ENCODE results near the gene CDC42BPG. TPM values are rescaled to one million over a fixed set of nuclear protein-coding genes. Genes with fewer than 3 reads are reported as not detected.
"Not testable (repeated sequence)": the region's sequence is repeated elsewhere in the genome, so short reads cannot be mapped to it uniquely, and the experiment has no call there.

CDC42BPG gene
- polyA plus RNA-seq, 2 donors = 17.5 to 30.7 TPM

- H3K36me3 ChIP-seq (ENCODE audit: control insufficient read depth in 2 of 2, insufficient read depth in 2 of 2, low read length in 1 of 2) = peaks cover 0 to 12% of the 10 kb centered on the region in 2 donors
- H3K9me3 ChIP-seq (ENCODE audit: control insufficient read depth in 2 of 2, insufficient read depth in 1 of 2, low read depth in 1 of 2, low read length in 1 of 2) = no peaks in the 10 kb centered on the region
- H3K4me1 ChIP-seq (ENCODE audit: control insufficient read depth in 2 of 2, insufficient read depth in 2 of 2, low read length in 1 of 2) = peaks cover 23 to 50% of the 10 kb centered on the region in 2 donors
- no peak overlapping the region for H3K4me3 ChIP-seq (ENCODE audit: low read depth in 1 of 2, low read length in 2 of 2)
- peak overlapping the region; percentile 57 to 62 for H3K27ac ChIP-seq (ENCODE audit: low read depth in 2 of 2, low read length in 1 of 2)
- H3K27me3 ChIP-seq (ENCODE audit: control insufficient read depth in 1 of 2, insufficient read depth in 2 of 2, low read length in 2 of 2) = no peaks in the 10 kb centered on the region
- 75 to 76% methylated on average over 8 of the region's 8 CpGs for WGBS, 2 donors
These were observed 7.4 kb upstream of the CDC42BPG start for GRCh38 chr11:64851831-64852351.

- WGBS, 2 donors = 49 to 52% methylated on average over 13 of the region's 13 CpGs
- Histone ChIP-seq H3K36me3 (ENCODE audit: control insufficient read depth in 2 of 2, insufficient read depth in 2 of 2, low read length in 1 of 2) (peaks cover 0 to 12% of the 10 kb centered on the region in 2 donors), H3K27me3 (ENCODE audit: control insufficient read depth in 1 of 2, insufficient read depth in 2 of 2, low read length in 2 of 2) (no peaks in the 10 kb centered on the region), H3K27ac (ENCODE audit: low read depth in 2 of 2, low read length in 1 of 2) (peak overlapping the region; percentile 57 to 84), H3K4me3 (ENCODE audit: low read depth in 1 of 2, low read length in 2 of 2) (no peak overlapping the region), H3K9me3 (ENCODE audit: control insufficient read depth in 2 of 2, insufficient read depth in 1 of 2, low read depth in 1 of 2, low read length in 1 of 2) (no peaks in the 10 kb centered on the region), H3K4me1 (ENCODE audit: control insufficient read depth in 2 of 2, insufficient read depth in 2 of 2, low read length in 1 of 2) (peaks cover 18 to 43% of the 10 kb centered on the region in 2 donors)
These were observed 6.6 kb upstream of the CDC42BPG start for GRCh38 chr11:64850979-64851567.

GRCh38 chr11:64849598-64850356 is 5.3 kb upstream of the CDC42BPG start:
- WGBS, 2 donors = 72 to 76% methylated on average over 19 of the region's 19 CpGs
- peaks cover 8 to 34% of the 10 kb centered on the region in 2 donors for H3K4me1 ChIP-seq (ENCODE audit: control insufficient read depth in 2 of 2, insufficient read depth in 2 of 2, low read length in 1 of 2)
- peak overlapping the region in 1 of 2 donors; percentile 8 for H3K27ac ChIP-seq (ENCODE audit: low read depth in 2 of 2, low read length in 1 of 2)
- no peak overlapping the region for H3K4me3 ChIP-seq (ENCODE audit: low read depth in 1 of 2, low read length in 2 of 2)
- no peaks in the 10 kb centered on the region for H3K9me3 ChIP-seq (ENCODE audit: control insufficient read depth in 2 of 2, insufficient read depth in 1 of 2, low read depth in 1 of 2, low read length in 1 of 2)
- H3K36me3 ChIP-seq (ENCODE audit: control insufficient read depth in 2 of 2, insufficient read depth in 2 of 2, low read length in 1 of 2) = peaks cover 0 to 12% of the 10 kb centered on the region in 2 donors
- H3K27me3 ChIP-seq (ENCODE audit: control insufficient read depth in 1 of 2, insufficient read depth in 2 of 2, low read length in 2 of 2) = no peaks in the 10 kb centered on the region

GRCh38 chr11:64848826-64849597 is 4.6 kb upstream of the CDC42BPG start:
- Histone ChIP-seq H3K27ac (ENCODE audit: low read depth in 2 of 2, low read length in 1 of 2) (no peak overlapping the region), H3K9me3 (ENCODE audit: control insufficient read depth in 2 of 2, insufficient read depth in 1 of 2, low read depth in 1 of 2, low read length in 1 of 2) (no peaks in the 10 kb centered on the region), H3K4me3 (ENCODE audit: low read depth in 1 of 2, low read length in 2 of 2) (no peak overlapping the region), H3K36me3 (ENCODE audit: control insufficient read depth in 2 of 2, insufficient read depth in 2 of 2, low read length in 1 of 2) (peaks cover 0 to 5% of the 10 kb centered on the region in 2 donors), H3K4me1 (ENCODE audit: control insufficient read depth in 2 of 2, insufficient read depth in 2 of 2, low read length in 1 of 2) (peaks cover under 1 to 26% of the 10 kb centered on the region in 2 donors), H3K27me3 (ENCODE audit: control insufficient read depth in 1 of 2, insufficient read depth in 2 of 2, low read length in 2 of 2) (no peaks in the 10 kb centered on the region)
- 77% methylated on average over 16 of the region's 16 CpGs for WGBS, 2 donors

GRCh38 chr11:64848214-64848825 is 3.9 kb upstream of the CDC42BPG start:
- Histone ChIP-seq H3K36me3 (ENCODE audit: control insufficient read depth in 2 of 2, insufficient read depth in 2 of 2, low read length in 1 of 2) (peaks cover 0 to 2% of the 10 kb centered on the region in 2 donors), H3K4me1 (ENCODE audit: control insufficient read depth in 2 of 2, insufficient read depth in 2 of 2, low read length in 1 of 2) (peaks cover 0 to 23% of the 10 kb centered on the region in 2 donors)
- WGBS, 2 donors = 68 to 69% methylated on average over 6 of the region's 6 CpGs

DNA sequence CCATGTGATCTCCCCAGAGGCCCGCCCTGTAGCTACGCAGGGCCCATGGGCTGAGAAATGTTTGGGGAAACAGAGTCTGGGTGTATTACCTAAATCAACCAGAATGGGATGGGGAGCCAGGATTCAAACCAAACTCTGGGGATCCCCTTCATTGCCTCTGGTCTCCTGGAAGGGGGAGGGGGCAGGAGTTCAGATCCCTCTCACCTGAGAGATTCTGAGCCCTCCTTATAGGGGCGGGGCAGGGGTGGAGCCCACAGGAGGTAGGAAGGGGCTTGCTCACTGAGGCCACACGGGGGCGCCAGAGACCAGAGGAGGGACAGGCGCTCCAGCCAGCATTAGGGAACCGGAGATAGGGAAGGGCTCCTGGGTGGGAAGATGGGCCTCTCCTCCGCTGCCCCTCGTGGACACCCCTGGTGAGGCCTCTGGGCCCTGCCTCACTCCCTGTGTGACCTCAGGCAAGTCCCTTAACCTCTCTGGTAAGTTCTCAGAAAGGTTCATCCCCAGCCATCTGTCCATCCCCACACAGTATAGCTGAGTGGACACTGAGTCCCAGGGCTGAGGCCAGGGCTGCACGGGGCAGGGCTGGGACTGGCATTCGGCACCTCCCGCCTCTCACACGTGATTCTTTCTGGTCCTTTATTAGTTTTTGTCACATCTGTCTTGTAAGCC is 2.7 kb upstream of the CDC42BPG start:
- H3K27me3 ChIP-seq (ENCODE audit: control insufficient read depth in 1 of 2, insufficient read depth in 2 of 2, low read length in 2 of 2) = no peaks in the 10 kb centered on the region
- H3K27ac ChIP-seq (ENCODE audit: low read depth in 2 of 2, low read length in 1 of 2) = peak overlapping the region in 1 of 2 donors; percentile 53
- H3K36me3 ChIP-seq (ENCODE audit: control insufficient read depth in 2 of 2, insufficient read depth in 2 of 2, low read length in 1 of 2) = no peaks in the 10 kb centered on the region
- WGBS, 2 donors = 20 to 25% methylated on average over 12 to 13 of the region's 13 CpGs
- no peak overlapping the region for H3K4me3 ChIP-seq (ENCODE audit: low read depth in 1 of 2, low read length in 2 of 2)
- peaks cover 0 to 25% of the 10 kb centered on the region in 2 donors for H3K4me1 ChIP-seq (ENCODE audit: control insufficient read depth in 2 of 2, insufficient read depth in 2 of 2, low read length in 1 of 2)
- H3K9me3 ChIP-seq (ENCODE audit: control insufficient read depth in 2 of 2, insufficient read depth in 1 of 2, low read depth in 1 of 2, low read length in 1 of 2) = no peaks in the 10 kb centered on the region

More at GRCh38 chr11:64848214-64848825, 3.9 kb upstream of the CDC42BPG start:
- H3K27me3 ChIP-seq (ENCODE audit: control insufficient read depth in 1 of 2, insufficient read depth in 2 of 2, low read length in 2 of 2) = no peaks in the 10 kb centered on the region
- H3K27ac ChIP-seq (ENCODE audit: low read depth in 2 of 2, low read length in 1 of 2) = peak overlapping the region; percentile 6 to 13
- H3K9me3 ChIP-seq (ENCODE audit: control insufficient read depth in 2 of 2, insufficient read depth in 1 of 2, low read depth in 1 of 2, low read length in 1 of 2) = no peaks in the 10 kb centered on the region
- no peak overlapping the region for H3K4me3 ChIP-seq (ENCODE audit: low read depth in 1 of 2, low read length in 2 of 2)

DNA sequence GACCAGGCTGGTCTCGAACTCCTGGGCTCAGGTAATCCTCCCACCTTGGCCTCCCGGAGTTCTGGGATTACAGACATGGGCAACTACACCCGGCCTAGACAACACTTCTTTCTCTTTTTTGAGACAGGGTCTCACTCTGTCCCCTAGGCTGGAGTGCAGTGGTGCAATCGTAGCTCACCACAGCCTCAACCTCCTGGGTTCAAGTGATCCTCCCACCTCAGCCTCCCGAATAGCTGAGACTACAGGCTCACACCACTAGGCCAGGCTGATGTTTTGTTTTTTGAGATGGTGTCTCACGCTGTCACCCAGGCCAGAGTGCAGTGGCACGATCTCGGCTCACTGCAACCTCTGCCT is 1.3 kb upstream of the CDC42BPG start:
- 83 to 87% methylated on average over 8 of the region's 8 CpGs for WGBS, 2 donors
- not testable (repeated sequence) for H3K27me3 ChIP-seq (ENCODE audit: control insufficient read depth in 1 of 2, insufficient read depth in 2 of 2, low read length in 2 of 2); H3K4me3 ChIP-seq (ENCODE audit: low read depth in 1 of 2, low read length in 2 of 2); H3K9me3 ChIP-seq (ENCODE audit: control insufficient read depth in 2 of 2, insufficient read depth in 1 of 2, low read depth in 1 of 2, low read length in 1 of 2); H3K36me3 ChIP-seq (ENCODE audit: control insufficient read depth in 2 of 2, insufficient read depth in 2 of 2, low read length in 1 of 2)
- H3K27ac ChIP-seq (ENCODE audit: low read depth in 2 of 2, low read length in 1 of 2) = peak overlapping the region in 1 of 2 donors; percentile 96
- H3K4me1 ChIP-seq (ENCODE audit: control insufficient read depth in 2 of 2, insufficient read depth in 2 of 2, low read length in 1 of 2) = peaks cover 0 to 25% of the 10 kb centered on the region in 2 donors

- peak overlapping the region; percentile 84 to 96 for H3K27ac ChIP-seq (ENCODE audit: low read depth in 2 of 2, low read length in 1 of 2)
- no peaks in the 10 kb centered on the region for H3K9me3 ChIP-seq (ENCODE audit: control insufficient read depth in 2 of 2, insufficient read depth in 1 of 2, low read depth in 1 of 2, low read length in 1 of 2)
- peak overlapping the region; percentile 54 to 67 for H3K4me3 ChIP-seq (ENCODE audit: low read depth in 1 of 2, low read length in 2 of 2)
- H3K27me3 ChIP-seq (ENCODE audit: control insufficient read depth in 1 of 2, insufficient read depth in 2 of 2, low read length in 2 of 2) = no peaks in the 10 kb centered on the region
- 16 to 23% methylated on average over 9 of the region's 9 CpGs for WGBS, 2 donors
- peaks cover 0 to 2% of the 10 kb centered on the region in 2 donors for H3K36me3 ChIP-seq (ENCODE audit: control insufficient read depth in 2 of 2, insufficient read depth in 2 of 2, low read length in 1 of 2)
- peaks cover 0 to 25% of the 10 kb centered on the region in 2 donors for H3K4me1 ChIP-seq (ENCODE audit: control insufficient read depth in 2 of 2, insufficient read depth in 2 of 2, low read length in 1 of 2)
These were observed 799 bp upstream of the CDC42BPG start for GRCh38 chr11:64845129-64845775.

All from esophagus (tissue), 2 donors.